ENCODE data around the gene CACNB1. TPM values are rescaled to one million over a fixed set of nuclear protein-coding genes. Genes with fewer than 3 reads are reported as not detected.

CACNB1 gene
- total RNA-seq, 1 donor from 2014 or later, result 27.5 TPM

GRCh38 chr17:39236450-39236927, 39.0 kb upstream of the CACNB1 start:
- Histone ChIP-seq H3K27me3 (peaks cover 18% of the 10 kb centered on the region), H3K4me1 (peaks cover 7% of the 10 kb centered on the region), H3K9me3 (no peaks in the 10 kb centered on the region), H3K27ac (no peak overlapping the region), H3K36me3 (no peaks in the 10 kb centered on the region), H3K4me3 (no peak overlapping the region)
- ATAC-seq (no peak), DNase-seq (no peak)
- intact Hi-C loops (cut with DNase I), result no loop called here
- TF ChIP-seq CTCF (IDR thresholded peaks at IDR 0.05), result no peak

- TF ChIP-seq CTCF (IDR thresholded peaks at IDR 0.05), result peak; percentile 55
Observed at GRCh38 chr17:39235555-39236449, 38.3 kb upstream of the CACNB1 start.

GRCh38 chr17:39231591-39232551, 34.4 kb upstream of the CACNB1 start:
- Histone ChIP-seq H3K4me1 (no peaks in the 10 kb centered on the region), H3K36me3 (no peaks in the 10 kb centered on the region), H3K27ac (no peak overlapping the region), H3K9me3 (no peaks in the 10 kb centered on the region), H3K27me3 (peaks cover 47% of the 10 kb centered on the region), H3K4me3 (no peak overlapping the region)
- DNase-seq, result peak; percentile 81
- TF ChIP-seq CTCF (IDR thresholded peaks at IDR 0.05), result peak; percentile 77
- intact Hi-C loops (cut with DNase I), result no loop called here
- ATAC-seq, result peak; percentile 87

More at GRCh38 chr17:39235555-39236449, 38.3 kb upstream of the CACNB1 start:
- no peaks in the 10 kb centered on the region for H3K9me3 ChIP-seq
- intact Hi-C loops (cut with DNase I), result no loop called here
- H3K27me3 ChIP-seq, result peaks cover 25% of the 10 kb centered on the region
- H3K4me1 ChIP-seq, result peaks cover 7% of the 10 kb centered on the region
- no peak overlapping the region for H3K4me3 ChIP-seq
- H3K36me3 ChIP-seq, result no peaks in the 10 kb centered on the region
- ATAC-seq, result peak; percentile 66
- DNase-seq, result peak; percentile 61
- H3K27ac ChIP-seq, result no peak overlapping the region

- Histone ChIP-seq H3K27ac (no peak overlapping the region), H3K4me1 (peaks cover 2% of the 10 kb centered on the region), H3K9me3 (no peaks in the 10 kb centered on the region), H3K27me3 (peaks cover 55% of the 10 kb centered on the region), H3K36me3 (no peaks in the 10 kb centered on the region), H3K4me3 (no peak overlapping the region)
- ATAC-seq (peak; percentile 8), DNase-seq (no peak)
- no peak for TF ChIP-seq CTCF (IDR thresholded peaks at IDR 0.05)
- intact Hi-C loops (cut with DNase I), result no loop called here
Observed at GRCh38 chr17:39231091-39231561, 33.7 kb upstream of the CACNB1 start.

GRCh38 chr17:39230361-39230760, 32.9 kb upstream of the CACNB1 start:
- DNase-seq (no peak), ATAC-seq (no peak)
- peaks cover 63% of the 10 kb centered on the region for H3K27me3 ChIP-seq
- intact Hi-C loops (cut with DNase I), result no loop called here
- no peak for TF ChIP-seq CTCF (IDR thresholded peaks at IDR 0.05)
- H3K27ac ChIP-seq, result no peak overlapping the region
- no peak overlapping the region for H3K4me3 ChIP-seq
- H3K36me3 ChIP-seq, result no peaks in the 10 kb centered on the region
- H3K4me1 ChIP-seq, result peaks cover 9% of the 10 kb centered on the region
- H3K9me3 ChIP-seq, result no peaks in the 10 kb centered on the region
